ENCODE measurements around the gene CLIP3. TPM values are rescaled to one million over a fixed set of nuclear protein-coding genes. Genes with fewer than 3 reads are reported as not detected.
"Not testable (repeated sequence)": the region's sequence is repeated elsewhere in the genome, so short reads cannot be mapped to it uniquely, and the experiment has no call there.

CLIP3 gene
- total RNA-seq, 2 experiments from 2014 or later, result 0.74 to 1.2 TPM

DNA sequence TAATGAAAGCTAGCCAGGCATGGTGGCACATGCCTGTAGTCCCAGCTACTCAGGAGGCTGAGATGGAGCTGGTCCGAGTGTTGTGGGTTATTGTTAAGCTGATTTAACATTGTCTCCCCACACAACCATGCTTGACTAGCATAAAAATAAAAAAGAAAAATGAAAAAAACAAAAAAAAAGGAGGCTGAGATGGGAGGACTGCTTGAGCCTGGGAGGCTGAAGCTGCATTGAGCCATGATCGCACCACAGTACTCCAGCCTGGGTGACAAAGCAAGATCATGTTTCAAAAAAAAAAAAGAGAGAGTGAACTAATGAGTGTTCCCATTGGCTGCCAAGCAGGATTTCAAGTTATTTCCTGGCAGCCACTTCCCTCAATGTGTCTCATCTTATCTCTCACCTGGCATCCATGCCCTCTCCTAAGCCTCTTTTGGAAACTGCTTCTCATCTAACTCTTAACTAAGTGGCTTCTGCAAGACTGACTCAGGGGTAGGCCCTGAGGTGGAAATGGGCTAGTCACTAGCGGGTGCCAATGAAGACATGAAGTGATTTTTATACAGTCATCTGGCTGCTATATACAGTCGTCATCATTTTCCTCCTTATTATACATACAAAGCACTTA, 16.5 kb upstream of the CLIP3 start:
- Mint-ChIP-seq H3K27me3 (no peaks in the 10 kb centered on the region), H3K4me3 (no peak overlapping the region), H3K9me3 (no peaks in the 10 kb centered on the region), H3K36me3 (ENCODE audit: low read depth) (peaks cover 2% of the 10 kb centered on the region), H3K4me1 (ENCODE audit: low read depth) (peaks cover 5% of the 10 kb centered on the region), H3K27ac (no peak overlapping the region)
- TF ChIP-seq, protein P1, sequence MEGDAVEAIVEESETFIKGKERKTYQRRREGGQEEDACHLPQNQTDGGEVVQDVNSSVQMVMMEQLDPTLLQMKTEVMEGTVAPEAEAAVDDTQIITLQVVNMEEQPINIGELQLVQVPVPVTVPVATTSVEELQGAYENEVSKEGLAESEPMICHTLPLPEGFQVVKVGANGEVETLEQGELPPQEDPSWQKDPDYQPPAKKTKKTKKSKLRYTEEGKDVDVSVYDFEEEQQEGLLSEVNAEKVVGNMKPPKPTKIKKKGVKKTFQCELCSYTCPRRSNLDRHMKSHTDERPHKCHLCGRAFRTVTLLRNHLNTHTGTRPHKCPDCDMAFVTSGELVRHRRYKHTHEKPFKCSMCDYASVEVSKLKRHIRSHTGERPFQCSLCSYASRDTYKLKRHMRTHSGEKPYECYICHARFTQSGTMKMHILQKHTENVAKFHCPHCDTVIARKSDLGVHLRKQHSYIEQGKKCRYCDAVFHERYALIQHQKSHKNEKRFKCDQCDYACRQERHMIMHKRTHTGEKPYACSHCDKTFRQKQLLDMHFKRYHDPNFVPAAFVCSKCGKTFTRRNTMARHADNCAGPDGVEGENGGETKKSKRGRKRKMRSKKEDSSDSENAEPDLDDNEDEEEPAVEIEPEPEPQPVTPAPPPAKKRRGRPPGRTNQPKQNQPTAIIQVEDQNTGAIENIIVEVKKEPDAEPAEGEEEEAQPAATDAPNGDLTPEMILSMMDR (IDR thresholded peaks at IDR 0.05), result no peak
- DNase-seq (no peak), ATAC-seq (no peak)
- intact Hi-C loops (cut with micrococcal nuclease), result no loop called here
- ChIA-PET CTCF (no interaction called here), POLR2A (interaction anchor here (0.6 to 0.9 kb wide), 2 partner anchors 20 to 25 kb away, joined by 3 to 4 read pairs; no protein-coding TSS in a partner anchor)

DNA sequence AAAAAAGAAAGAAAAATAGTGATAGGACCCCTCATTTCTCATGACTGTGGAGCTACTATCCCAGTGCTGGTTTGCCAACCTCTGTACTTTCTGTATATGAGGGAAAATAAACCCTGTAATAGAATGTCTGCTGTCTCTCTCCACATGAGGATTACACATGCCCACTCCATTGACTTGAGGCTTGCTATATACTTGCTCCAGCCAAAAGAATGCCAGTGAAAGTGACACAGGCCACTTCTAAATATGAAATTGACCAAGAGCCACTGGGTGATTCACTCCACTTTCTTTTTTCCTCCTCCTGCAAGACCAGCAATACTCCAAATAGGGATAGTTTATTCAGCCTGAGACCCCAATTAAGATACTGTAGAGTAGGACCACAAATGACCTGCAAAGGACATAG, 15.2 kb upstream of the CLIP3 start:
- peaks cover 2% of the 10 kb centered on the region for H3K36me3 Mint-ChIP-seq (ENCODE audit: low read depth)
- POLR2A ChIA-PET, result no interaction called here
- CTCF ChIA-PET, result no interaction called here
- H3K4me3 Mint-ChIP-seq, result no peak overlapping the region
- ATAC-seq (no peak), DNase-seq (no peak)
- TF ChIP-seq, protein P1 (IDR thresholded peaks at IDR 0.05), result no peak
- no peak overlapping the region for H3K27ac Mint-ChIP-seq
- H3K4me1 Mint-ChIP-seq (ENCODE audit: low read depth), result peaks cover 5% of the 10 kb centered on the region
- H3K27me3 Mint-ChIP-seq, result no peaks in the 10 kb centered on the region
- no peaks in the 10 kb centered on the region for H3K9me3 Mint-ChIP-seq
- intact Hi-C loops (cut with micrococcal nuclease), result no loop called here

DNA sequence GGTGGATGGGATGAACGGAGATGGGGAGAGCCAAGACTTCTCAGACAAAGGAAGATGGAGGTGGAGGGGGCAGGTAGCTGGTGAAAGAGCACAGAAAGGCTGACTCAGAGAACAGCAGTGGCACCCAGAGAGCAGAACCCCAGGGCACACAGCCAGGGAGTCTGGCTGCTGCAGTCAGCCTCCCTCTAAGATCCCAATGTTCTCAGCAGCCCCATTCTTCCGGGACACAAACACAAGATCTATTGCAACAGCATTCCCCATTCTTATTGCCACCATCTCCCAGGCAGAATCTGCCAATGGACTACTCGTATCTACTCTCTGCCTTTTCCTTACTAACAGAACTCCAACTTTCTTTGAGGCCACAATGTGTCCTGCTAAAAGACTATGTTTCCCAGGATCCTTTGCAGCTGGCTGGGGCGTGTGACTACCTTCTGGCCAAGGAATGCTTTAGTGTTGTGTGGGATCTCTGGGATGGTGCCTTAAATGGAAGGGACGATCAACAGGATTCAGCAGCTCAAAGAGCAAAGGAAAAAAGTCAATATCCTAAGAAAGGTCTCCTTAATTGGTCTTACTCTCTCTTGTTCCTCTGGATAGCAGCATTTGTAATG, 13.9 kb upstream of the CLIP3 start:
- Mint-ChIP-seq H3K27ac (no peak overlapping the region), H3K4me1 (ENCODE audit: low read depth) (peaks cover 2% of the 10 kb centered on the region), H3K36me3 (ENCODE audit: low read depth) (peaks cover 2% of the 10 kb centered on the region), H3K9me3 (no peaks in the 10 kb centered on the region), H3K4me3 (no peak overlapping the region), H3K27me3 (no peaks in the 10 kb centered on the region)
- intact Hi-C loops (cut with micrococcal nuclease), result no loop called here
- ChIA-PET CTCF (no interaction called here), POLR2A (interaction anchor here (0.7 kb wide), 1 partner anchor 51 kb away, joined by 3 read pairs; no protein-coding TSS in a partner anchor)
- ATAC-seq (no peak), DNase-seq (no peak)
- TF ChIP-seq, protein P1 (IDR thresholded peaks at IDR 0.05), result no peak

DNA sequence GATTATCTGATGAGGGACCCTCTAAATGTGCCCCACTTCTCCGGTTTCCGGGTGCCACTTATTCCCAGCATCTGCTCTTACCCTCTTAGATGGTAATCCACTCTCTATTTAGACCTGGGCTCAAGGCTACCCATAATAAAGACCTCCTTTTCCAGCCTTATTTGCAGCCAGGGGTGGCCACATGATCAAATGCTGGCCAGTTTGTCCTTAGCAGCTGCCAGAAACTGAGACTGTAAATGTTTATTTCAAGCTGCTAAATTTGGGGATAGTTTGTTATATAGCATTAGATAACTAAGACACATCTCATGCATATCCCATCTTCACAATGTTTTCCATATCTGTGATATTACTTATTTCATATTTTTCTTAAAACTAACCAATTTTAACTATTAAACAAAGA, 11.3 kb upstream of the CLIP3 start:
- intact Hi-C loops (cut with micrococcal nuclease), result no loop called here
- ChIA-PET POLR2A (no interaction called here), CTCF (interaction anchor here (0.6 kb wide), 1 partner anchor 16 kb away, joined by 3 read pairs; no protein-coding TSS in a partner anchor)
- ATAC-seq (no peak), DNase-seq (no peak)
- Mint-ChIP-seq H3K4me1 (ENCODE audit: low read depth) (peaks cover 2% of the 10 kb centered on the region), H3K27ac (no peak overlapping the region), H3K9me3 (no peaks in the 10 kb centered on the region), H3K4me3 (no peak overlapping the region), H3K27me3 (no peaks in the 10 kb centered on the region), H3K36me3 (ENCODE audit: low read depth) (peaks cover 3% of the 10 kb centered on the region)
- TF ChIP-seq, protein P1 (IDR thresholded peaks at IDR 0.05), result no peak

DNA sequence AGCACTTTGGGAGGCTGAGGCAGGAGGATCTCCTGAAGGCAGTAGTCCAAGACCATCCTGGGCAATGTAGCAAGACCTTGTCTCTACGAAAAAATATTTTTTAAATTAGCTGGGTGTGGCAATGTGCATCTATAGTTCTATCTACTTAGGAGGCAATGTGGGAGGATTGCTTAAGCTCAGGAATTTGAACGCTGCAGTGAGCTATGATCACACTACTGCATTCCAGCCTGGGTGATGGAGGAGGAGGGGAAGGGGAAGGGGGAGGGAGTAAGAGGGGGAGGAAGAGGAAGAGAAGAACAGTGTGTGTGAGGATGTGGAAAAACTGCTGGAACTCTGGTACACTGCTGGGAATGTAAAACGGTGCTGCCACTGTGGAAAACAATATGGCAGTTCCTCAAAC, 9.2 kb upstream of the CLIP3 start:
- Mint-ChIP-seq H3K27ac (no peak overlapping the region), H3K36me3 (ENCODE audit: low read depth) (peaks cover 3% of the 10 kb centered on the region), H3K4me1 (ENCODE audit: low read depth) (peaks cover 8% of the 10 kb centered on the region), H3K4me3 (no peak overlapping the region), H3K27me3 (no peaks in the 10 kb centered on the region), H3K9me3 (no peaks in the 10 kb centered on the region)
- DNase-seq, result no peak
- no peak for ATAC-seq
- POLR2A ChIA-PET, result interaction anchor here (0.7 kb wide), 1 partner anchor 593 kb away, joined by 3 read pairs; no protein-coding TSS in a partner anchor
- CTCF ChIA-PET, result no interaction called here
- TF ChIP-seq, protein P1 (IDR thresholded peaks at IDR 0.05), result no peak
- intact Hi-C loops (cut with micrococcal nuclease), result no loop called here

DNA sequence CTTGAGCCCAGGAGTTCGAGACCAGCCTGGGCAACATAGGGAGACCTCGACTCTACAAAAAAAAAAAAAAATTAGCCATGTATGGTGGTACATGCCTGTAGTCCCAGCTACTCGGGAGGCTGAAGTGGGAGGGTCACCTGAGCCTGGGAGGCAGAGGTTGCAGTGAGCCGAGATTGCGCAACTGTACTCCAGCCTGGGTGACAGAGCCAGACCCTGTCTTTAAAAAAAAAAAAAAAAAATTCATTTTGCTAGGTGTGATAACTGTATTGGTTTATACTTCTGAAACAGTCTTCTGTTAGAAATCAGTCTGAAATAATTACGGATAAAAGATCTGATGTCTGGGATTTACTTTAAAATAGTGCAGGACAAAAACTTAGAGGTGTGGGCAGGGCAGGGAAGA, 8.4 kb upstream of the CLIP3 start:
- ATAC-seq; intact Hi-C loops (cut with micrococcal nuclease); H3K9me3 Mint-ChIP-seq; H3K4me3 Mint-ChIP-seq; H3K36me3 Mint-ChIP-seq (ENCODE audit: low read depth); H3K27me3 Mint-ChIP-seq; DNase-seq; H3K4me1 Mint-ChIP-seq (ENCODE audit: low read depth); CTCF ChIA-PET; H3K27ac Mint-ChIP-seq: not testable (repeated sequence)
- POLR2A ChIA-PET, result interaction anchor here (0.7 kb wide), 1 partner anchor 592 kb away, joined by 3 read pairs; no protein-coding TSS in a partner anchor
